GM19035 (cell line): ENCODE measurements around the gene P2RX2.

ENCODE experiments used
- ATAC-seq: cut with Tn5 transposase; IDR thresholded peaks from one replicate; pipeline ENCODE4 v1.9.1; 2021; ENCODE audit not compliant: unreplicated experiment

The P2RX2 gene

DNA sequence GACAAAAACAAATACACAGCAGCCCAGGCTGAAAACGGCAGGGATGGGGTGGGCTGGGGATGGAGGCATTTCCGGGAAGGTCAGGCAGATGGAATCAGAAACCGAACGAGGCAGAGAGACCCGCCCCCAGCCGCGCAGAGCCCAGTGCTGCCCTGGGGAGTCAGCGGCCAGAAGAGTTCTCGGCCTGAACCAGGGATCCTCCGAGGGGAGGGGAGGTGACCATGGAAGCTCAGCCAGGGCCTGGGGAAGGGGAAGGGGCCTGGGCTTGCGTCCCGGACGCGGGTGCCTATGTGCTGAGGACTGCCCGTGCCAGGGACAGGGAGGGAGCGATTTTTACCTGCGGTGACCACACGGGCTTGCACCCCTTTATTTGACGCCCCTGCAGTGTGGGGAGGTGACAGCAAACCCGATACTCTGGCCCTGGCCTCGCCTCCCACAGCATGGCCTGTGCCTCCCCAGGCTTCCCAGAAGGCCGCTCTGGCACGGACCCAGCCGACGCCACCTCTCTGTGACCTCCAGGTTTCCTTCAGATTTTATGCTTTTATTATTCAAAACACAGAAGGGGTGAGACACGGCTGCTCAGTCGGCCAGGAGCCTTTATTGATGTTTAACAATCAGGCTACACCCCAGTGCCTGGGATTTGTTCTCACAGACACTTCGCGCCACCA is 15.9 kb upstream of the P2RX2 start:
- no peak for ATAC-seq

DNA sequence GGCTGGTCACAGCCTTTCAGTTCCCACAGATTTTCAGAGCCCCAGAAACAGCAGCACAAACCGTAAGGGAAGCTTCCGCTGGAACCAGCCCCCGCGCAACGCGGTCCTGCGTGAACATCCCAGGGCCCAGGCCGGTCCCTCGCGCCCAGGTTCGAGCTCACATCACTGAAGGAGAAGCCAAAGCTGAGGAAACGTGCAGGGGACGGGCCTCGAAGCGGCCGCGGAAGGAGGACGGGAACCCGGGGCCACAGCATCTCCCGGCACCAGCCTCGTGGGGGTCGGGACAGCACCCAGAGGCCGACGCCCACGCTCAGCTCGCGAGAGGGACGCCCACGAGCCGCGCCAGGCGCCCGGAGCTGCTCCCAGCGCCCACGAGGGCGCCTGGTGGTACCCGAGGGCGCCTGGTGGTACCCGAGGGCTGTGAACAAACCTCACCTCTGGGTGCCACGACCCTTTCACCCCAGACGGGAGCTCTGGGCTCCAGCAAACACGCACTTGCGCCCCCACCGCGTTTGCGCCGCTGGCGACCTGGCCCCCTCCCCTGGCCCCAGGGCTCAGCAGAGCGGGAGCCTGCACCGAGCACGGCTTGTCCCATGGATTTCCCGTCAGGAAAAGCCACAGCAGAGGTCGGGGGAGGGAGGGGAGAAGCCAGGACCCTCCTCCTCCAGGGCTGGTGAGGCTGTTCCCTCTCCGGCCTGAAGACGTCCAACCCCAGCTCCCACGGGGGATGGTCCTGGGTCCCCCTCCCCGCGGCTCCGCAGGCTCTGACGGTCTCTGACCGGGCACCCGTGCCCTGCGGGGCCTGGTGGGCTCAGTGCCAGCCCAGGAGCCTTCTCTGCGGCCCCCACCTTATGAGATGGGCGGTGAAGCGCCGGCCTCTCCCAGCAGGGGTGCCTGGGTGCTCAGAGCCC is 15.1 kb upstream of the P2RX2 start:
- no peak for ATAC-seq

DNA sequence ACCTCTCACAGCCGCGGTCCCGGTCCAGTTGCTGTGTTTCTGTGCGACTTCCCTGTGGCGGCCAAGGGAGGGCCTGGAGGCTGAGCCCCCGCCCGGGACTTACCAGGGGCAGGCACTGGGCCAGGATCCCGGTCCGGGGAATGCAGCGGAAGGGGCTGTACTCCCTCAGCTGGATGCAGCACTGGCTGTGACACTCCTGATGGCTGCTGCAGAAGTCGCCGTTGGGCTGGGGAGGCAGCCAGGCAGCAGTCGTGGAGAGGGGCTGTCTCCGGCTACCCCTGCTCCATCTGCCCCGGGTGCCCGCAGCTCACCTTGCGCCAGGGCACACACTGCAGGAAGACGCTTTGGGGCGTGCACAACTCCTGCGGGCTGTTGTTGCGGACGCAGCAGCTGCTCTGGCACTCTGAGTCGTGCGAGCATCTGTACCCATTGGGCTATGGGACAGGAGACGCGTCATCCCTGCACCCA is 14.4 kb upstream of the P2RX2 start:
- ATAC-seq: no peak

DNA sequence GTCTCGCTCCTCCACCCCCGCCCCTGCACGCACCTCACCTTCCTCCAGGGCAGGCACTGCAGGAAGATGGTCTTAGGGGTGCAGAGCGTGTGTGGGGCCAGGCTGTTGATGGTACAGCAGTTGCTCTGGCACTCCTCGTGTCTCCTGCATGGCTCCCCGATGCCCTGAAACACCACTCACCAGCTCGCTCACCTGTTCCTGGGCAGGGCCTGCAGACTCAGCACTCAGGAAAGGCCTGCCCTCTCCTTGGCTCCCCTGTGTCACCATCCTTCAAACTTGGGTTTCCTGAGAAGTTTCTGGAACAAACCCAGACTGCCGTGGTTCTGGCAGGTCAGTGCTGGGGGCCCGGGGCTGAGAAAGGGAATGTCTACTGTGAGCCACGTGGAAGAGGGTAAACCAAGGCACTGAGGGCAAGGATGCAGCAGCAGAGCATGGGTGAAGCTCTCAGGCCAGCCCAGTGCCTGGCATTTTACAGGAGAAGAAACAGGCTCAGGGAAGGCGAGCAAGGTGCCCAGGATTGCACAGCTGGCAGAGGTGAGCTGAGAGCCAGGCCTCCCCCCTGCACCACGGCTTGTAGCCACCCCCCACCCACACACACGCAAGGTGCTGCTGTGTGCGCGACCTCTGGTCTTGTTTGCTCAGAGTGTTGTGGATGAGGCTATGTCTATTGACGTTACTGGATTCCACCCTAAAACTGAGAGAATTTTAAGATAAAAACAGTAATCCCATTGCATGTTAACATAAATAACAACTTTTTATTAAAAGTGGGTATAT is 13.7 kb upstream of the P2RX2 start:
- no peak for ATAC-seq

DNA sequence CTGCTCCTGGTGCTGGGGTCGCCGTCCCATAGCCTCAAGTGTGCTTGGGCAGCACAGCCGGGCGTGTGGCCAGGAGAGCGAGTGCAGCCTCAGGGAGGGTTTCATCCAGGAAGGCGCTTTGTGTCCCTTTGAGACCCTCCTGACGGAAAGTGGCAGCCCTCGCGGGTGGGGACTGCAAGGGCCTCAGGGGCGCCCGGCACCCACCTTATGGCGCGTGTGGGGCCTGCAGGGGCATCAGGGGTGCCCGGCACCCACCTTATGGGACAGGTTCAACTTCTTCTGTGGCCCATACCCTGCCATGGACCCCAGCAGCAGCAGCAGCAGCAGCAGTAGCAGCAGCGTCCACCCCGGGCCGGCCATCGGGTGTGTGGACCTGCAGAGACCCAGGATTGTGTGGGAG is 12.7 kb upstream of the P2RX2 start:
- ATAC-seq: no peak

DNA sequence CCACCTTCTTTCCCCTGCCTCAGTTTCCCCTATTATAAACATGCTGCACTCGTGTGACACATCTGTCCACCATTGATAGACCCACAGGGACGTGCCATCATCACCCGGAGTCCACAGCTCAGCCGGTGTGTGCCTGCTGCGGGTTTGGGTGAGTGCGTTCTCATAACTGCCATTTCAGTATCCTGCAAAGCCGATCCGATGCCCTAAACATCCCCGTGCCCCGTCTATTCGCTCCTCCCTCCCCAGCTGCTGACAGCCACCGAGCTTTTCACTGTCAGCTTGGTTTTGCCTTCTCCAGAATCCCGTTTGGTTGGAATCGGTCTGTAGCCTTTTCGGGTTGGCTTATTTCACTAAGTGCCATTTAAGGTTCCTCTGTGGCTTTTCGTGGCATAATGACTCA is 12.1 kb upstream of the P2RX2 start:
- no peak for ATAC-seq

DNA sequence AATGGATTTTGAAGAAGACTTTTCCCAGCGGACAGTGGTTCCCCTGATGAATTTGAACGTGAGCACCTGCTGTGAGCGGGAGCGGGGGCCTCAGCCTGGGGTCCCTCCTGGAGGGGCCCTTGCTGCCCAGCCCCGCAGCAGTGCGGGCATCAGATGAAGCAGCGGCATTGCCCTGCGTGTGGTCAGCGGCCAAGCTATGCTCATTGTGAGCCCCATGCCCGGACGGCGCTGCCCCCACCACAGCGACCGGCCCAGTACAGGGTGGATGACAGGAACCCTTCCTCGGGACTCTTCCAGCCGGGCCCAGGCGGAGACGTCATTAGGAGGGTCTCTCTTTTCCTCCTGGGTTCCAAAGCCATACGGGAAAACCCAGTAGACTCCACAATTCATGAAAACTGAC is 11.6 kb upstream of the P2RX2 start:
- ATAC-seq: no peak

DNA sequence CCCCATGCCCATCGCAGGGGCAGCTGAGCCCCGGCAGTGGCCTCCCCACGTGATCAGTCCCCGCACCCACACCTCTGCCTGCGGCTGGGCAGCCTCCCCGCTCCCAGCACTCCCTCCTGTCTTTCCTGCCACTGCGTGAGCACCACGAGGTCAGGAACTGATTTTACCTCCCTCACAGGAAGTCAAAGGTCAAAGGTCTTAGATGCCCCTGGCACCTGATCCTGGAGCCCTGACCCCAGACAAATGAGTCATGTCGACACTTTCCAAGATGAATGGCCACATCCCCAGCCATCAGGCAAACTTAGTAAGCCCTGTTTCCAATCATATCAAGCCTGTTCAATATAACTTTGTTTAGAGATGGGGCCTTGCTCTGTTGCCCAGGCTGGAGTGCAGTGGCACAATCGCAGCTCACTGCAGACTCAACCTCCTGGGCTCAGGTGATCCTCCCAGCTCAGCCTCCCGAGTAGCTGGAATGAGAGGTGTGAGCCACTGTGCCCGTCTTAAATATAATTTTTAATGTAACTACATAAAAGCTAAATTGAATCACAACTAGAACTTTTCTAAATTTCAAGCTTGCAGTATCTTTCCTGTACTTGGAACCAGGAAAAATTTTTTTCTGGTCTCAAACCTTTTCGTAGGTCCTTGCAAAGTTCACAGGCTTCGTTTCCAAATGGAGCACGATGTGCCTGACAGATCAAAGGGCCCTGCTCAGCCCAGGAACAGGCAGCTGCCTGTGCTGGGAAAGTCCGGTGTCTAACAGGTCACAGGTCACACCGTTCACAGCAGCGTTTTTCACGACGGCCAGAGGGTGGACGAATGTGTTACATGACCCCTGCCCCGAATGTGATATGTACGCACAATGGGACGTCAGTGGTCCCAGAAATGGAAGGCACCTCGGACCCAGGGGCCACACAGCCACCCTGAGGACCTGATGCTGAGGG is 10.1 kb upstream of the P2RX2 start:
- ATAC-seq: no peak

DNA sequence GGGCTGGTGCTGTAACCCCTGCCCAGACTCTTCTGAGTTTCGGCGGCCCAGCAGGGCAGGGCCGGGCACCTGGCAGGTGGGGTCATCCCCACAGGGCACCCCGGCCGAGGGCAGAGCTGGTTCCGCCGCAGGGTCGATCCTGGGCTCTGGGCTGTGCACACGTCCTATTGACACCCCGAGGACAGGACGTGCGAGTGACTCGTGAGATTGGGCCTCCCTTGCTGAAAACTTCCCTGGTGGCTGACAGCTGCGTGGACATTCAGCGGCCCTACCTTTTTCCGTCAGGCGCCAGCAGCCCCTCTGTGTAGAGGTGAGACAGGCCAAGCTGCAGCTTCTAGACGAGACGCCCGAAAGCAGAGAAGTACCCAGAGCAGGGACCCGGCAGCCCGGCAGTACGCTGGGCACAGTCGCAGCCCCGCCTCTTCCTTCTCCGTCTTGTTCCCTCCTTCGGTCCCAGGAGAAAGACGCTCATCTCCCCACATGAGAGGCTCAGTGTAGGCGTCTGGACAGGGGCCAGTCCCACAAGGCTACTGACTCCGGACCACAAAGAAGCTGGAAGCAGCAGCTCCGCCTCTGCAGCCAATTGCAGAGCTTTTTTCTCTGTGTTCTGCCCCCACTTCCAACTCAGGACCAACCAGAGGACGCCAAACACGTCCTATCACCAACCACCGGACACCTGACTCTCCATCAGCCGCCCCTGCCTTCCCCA is 8.4 kb upstream of the P2RX2 start, which contains the start of gene LRCOL1:
Gene LRCOL1, minus strand, starts transcription at position 532 of the 709 bp plus-strand sequence. CDS start 4,331 bp downstream, outside the sequence.
- ATAC-seq: no peak

DNA sequence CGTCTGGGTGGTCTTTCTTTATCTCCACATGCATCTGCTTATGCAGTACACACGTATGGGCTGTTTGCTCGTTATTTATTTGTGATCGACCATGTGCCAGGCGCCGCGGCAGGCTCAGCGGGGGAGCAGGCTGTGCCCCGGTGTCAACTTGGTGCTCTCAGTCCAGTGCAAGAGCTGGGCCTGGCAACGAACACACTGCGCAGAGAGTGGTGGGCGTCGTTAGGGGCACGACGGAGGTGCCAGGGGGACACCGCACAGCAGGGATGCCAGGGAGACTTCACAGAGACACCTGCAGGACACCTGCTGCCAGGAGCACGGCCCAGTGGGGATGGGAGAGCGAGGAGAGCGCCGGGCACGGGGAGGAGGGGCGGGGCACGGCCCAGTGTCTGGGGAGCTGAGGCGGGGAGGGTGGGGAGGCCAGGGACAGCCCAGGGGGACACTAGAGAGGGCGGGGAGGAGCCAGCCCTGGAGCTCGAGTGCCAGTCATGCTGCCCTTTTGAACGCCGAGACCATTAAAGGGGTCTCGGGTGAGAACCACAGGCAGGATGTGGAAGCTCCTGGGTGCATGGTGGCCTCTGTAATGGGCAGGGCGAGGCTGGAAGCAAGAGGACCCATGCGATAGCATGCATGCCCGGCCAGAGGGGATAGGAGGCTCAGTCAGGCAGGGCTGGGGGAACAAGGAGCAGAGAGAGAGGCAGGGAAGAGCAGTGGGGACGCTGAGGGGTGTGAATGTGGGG is 7.5 kb upstream of the P2RX2 start:
- ATAC-seq: no peak

DNA sequence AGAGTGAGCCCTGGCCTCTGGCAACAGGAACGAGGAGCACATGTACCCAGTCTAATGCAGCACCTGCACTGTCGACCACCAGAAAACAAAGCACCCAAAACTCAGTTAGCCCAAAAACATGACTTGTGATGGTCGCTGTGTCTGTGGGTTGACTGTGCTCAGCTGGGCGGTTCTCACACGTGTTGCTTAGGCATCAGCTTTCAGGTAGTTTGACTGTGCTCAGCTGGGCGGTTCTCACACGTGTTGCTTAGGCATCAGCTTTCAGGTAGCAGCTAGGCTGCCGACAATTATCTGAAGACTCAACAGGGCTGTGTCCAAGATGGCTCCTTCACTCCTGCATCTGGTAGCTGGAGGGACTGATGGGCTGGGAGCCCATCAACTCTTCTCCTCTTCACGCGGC is 7.0 kb upstream of the P2RX2 start:
- ATAC-seq: no peak

DNA sequence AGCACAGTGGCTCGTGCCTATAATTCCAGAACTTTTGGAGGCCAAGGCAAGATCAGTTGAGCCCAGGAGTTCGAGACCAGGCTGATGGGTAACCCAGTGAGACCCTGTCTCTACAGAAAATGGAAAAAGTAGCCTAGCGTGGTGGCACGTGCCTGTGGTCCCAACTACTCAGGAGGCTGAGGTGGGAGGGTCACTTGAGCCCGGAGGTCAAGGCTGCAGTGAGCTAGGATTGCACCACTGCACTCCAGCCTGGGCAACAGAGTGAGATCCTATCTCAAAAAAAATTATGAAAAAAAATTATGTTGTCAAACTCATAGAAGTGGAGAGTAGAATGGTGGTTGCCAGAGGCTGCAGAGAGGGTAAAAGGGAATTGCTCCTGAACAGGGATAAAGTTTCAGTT is 4.5 kb upstream of the P2RX2 start:
- no peak for ATAC-seq

DNA sequence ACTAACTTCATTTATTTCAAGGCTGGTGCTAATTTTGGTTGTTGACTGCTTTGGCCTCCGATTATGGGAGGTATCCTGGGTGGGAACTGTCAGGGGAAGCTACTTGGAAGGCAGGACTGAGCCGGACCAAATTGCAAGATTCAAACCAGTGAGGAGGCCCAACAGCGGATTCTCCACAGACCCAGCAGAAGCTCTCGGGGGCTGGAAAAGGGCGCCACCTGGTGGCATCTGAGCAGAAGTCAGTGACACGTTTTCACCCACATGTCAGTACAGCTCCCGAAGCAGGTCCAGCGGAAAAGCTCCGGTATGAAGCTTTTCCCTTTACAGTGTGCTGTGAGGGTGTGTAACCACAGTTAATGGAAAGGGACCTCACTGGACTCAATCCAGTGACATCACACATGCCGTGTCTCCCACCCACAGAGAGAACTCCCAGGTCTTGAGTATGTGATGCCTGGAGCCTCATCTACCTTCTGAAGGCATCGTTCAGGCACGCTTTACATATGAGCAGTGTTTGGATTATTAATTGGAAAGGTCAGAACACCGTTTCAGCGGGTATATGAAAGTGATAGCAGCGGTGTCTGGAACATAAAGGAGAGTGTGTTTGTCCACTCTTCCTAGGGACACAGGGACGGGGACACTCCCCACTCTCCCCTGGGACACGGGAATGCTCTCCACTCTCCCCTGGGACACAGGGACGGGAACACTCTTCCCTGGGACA is 3.6 kb upstream of the P2RX2 start:
- ATAC-seq: peak; percentile 68

DNA sequence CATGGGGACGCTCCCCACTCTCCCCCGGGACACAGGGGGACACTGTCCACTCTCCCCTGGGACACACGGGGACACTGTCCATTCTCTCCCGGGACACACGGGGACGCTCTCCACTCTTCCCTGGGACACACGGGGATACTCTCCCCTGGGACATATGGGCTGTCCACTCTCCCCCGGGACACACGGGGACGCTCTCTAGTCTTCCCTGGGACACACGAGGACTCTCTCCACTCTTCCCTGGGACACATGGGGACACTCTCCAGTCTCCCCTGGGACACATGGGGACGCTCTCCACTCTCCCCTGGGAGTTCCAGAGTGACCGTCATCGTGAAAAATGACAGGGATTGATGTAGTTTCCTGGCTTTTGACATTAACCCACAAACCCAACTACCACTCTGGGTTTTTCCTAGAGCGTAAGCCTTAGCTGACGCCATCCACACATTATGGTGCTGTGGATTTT is 3.0 kb upstream of the P2RX2 start:
- no peak for ATAC-seq

DNA sequence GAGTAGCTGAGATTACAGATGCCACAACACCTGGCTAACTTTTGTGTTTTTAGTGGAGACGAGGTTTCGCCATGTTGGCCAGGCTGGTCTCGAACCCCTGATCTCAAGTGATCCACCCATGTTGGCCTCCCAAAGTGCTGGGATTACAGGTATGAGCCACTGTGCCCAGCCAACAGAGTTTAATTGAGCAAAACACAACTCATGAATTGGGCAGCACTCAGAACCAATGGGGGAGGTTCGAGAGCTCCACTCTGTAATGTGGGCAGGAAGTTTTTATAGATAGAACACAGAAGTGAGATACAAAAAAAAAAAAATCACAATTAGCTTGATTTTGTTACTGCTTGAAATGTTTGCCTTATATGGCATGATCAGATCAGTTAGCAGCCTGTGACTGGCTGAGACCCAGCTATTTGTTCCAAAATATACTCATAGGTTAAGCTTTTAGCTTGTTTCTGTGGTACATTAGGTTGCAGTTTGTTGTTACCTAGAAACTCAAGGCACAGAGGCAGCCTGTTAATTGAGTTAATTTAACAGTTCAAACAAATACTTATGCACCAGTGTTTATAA is 1.4 kb upstream of the P2RX2 start:
- ATAC-seq: no peak

DNA sequence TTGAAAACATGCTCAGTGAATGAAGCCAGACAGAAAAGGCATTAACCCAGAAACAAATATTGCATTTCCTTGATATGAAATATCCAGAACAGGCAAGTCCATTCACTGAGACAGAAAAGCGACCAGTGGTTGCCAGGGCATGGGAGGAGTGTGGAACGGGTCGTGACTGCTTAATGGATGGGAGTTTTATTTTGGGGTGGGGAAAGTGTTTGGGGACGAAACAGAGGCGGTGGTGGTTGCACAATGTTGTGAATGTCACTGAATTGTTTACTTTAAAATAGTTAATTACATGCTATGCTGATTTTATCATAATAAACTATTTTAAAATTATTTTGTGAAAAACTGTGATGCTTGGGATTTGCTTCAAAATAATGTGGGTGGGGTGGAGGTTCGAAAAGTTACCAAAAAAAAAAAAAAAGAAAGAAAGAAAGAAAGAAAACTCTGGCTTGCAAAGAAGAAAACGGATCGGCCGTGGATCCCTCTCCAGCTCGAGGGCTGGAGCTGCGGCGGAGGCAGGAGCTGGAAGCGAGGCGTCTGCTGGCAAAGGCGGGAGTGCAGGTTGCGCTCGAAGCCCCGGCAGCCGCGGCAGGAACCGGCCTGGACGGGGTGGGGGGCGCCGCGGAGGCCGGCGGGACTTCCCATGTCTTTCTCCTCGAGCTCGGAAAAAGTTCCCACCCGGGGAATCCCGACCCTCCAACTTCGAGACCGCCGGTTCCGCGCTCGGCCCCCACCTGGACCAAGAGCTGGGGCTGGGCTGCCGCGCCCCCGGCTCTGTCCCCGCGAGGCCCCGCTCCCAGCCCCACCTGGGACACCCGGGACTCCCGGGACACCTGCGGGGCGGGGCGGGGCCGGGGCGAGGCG is 524 bp upstream of the P2RX2 start:
- no peak for ATAC-seq

DNA sequence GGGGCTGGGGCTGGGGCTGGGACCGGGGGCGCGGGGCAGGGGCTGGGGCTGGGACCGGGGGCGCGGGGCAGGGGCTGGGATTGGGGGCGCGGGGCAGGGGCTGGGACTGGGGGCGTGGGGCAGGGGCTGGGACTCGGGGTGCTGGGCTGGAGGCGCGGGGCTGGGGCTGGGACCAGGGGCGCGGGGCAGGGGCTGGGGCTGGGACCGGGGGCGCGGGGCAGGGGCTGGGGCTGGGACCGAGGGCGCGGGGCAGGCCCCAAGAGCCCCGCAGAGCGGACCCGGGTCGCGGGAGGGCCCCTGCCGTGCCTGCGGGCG is 452 bp downstream of the P2RX2 start:
- no peak for ATAC-seq
